Ovary (tissue), 3 donors: Measurements from ENCODE around the gene CALD1.

Experiments used
- CTCF ChIP-seq, 3 donors: fragments of 450-650 bp in 2 of 3; fragments of 200-600 bp in 1 of 3; IDR thresholded peaks; one replicate each; pipeline versions ENCODE4 v1.5.1 to v1.8.0; 2016 to 2022; ENCODE audit warnings: antibody characterized with exemption in 3 of 3, mild to moderate bottlenecking in 1 of 3
- EP300 ChIP-seq: sonication (generic); formaldehyde crosslinking; IDR thresholded peaks from one replicate; pipeline ENCODE4 v1.6.1; 2017; ENCODE audit warnings: antibody characterized with exemption
- POLR2A ChIP-seq: fragments of 450-650 bp; IDR thresholded peaks from one replicate; pipeline ENCODE4 v1.6.1; 2017; ENCODE audit warnings: antibody characterized with exemption, mild to moderate bottlenecking, moderate library complexity
- donor health status: DM: no; HTN: no; CAD: no.

GRCh38 chr7:134750083-134751062 lies 29.1 kb upstream of the CALD1 start:
- TF ChIP-seq CTCF (IDR thresholded peaks at IDR 0.05): peak in 2 of 3 donors; percentile 19 to 28
- TF ChIP-seq POLR2A: no peak
- no peak for TF ChIP-seq EP300
